COLO668 (cell line): ENCODE measurements around the gene IDH3G.
"Not testable (repeated sequence)": the region's sequence is repeated elsewhere in the genome, so short reads cannot be mapped to it uniquely, and the experiment has no call there.

Experiments
- DNase-seq: peaks from one replicate; lab custom pipeline; 2025; ENCODE audit not compliant: unreplicated experiment; lab: John Stamatoyannopoulos, UW

IDH3G gene

DNA sequence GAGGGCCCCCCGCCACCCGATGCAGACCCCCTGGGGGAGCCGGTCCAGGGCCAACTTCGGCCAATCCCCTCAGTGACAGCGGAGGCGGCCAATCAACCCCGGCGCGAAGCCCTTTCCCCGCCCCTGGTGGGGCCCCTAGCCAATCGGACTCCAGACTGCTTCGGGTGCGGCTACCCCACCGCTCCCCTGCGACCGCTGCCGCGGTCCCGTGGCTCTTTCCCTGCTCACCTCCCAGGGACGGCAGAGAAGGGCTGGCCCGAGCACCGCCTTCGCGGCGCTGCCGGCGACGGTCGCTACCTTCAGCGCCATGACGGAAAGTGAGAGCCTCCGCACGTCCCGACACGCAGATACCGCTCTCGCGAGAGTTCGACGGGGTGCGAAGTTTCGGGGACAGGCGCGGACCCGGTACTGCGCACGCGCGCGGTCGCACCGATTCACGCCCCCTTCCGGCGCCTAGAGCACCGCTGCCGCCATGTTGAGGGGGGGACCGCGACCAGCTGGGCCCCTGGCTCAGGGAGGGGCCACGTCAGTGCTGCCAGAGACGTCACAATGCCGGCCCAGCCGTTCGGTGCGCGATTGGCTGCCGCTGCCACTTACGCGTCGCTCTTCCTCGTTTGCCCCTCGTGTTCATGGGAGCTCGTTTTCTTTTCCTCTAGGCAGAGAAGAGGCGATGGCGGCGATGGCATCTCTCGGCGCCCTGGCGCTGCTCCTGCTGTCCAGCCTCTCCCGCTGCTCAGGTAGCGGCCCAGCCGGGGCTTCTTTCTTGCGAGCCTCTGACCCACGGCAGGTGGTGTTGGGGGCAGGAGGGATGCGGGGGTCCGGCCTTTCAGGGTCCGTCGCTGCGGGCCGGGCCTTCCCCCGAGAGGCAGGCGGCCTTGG is at the start of gene IDH3G, which contains the start of gene SSR4:
Gene IDH3G, minus strand, starts transcription at position 358 of the 879 bp plus-strand sequence. Its CDS starts 49 bp downstream, at position 309.
Gene SSR4, plus strand, starts transcription at position 651 of the 879 bp plus-strand sequence. Its CDS starts 20 bp downstream, at position 671.
- DNase-seq: peak; percentile 98

- no peak for DNase-seq
These were observed 42.7 kb upstream of the IDH3G start for GRCh38 chrX:153836921-153837320.

DNA sequence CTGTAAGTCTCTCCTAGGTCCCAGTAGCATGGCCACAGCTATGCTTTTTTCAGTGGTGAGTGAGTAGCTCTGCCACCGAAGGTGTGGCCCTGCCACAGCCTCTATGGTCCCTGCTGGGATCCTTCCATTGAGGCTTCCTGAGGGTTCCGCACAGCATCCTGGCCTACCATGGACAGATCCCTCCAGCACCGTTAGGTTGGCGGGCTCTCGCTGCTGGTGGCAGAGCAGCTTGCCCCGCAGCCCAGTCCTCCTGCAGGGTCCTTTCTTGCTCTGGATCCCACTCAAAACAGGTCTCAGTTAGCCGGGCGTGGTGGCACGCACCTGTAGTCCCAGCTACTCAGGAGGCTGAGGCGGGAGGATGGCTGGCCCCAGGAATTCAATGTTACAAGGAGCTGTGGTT is 38.6 kb upstream of the IDH3G start:
- DNase-seq: no peak

- no peak for DNase-seq
These were observed 37.4 kb upstream of the IDH3G start for GRCh38 chrX:153831429-153832150.

GRCh38 chrX:153830640-153831428 is 36.7 kb upstream of the IDH3G start:
- DNase-seq: peak; percentile 42

DNA sequence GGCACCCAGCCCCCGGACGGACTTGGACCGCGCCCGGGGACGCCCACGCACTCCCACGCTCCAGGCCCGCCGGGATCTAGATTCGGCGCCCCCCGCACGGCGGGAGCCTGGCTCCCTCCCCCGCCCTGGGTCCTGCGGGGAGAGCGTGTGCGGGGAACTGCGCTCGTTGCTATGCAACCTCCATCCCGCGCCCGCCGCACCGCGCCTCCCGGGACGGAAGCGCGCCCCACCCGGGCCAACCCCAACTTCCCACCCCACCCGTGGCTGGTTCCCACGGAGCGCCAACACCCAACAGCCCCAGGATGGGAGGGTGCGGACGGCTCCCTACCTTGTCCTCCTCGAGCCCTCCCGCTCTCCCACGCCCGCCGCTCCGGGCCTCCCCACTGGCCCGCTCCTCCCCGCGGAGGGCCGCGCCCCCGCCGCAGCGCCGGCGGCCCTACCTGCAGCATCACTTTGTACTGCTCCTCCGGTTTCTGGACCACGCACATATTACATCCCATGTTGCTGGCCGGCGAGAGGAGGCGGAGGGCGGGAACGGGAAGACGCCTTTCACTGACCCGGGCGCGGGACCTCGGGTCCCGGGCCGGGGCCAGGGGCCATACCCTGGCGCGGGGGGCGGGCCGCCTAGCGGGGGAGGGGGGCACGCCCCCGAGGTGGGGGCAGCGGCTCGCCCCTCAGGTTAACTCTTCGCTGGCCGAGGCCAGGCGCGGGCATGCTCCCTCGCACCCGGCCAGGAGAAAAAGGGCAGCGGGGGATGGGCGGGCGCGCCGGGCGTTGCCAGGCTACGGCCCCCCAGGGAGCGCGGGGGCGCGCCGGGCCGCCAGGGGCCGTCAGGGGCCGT is 35.8 kb upstream of the IDH3G start, which contains the start of gene PDZD4:
Gene PDZD4, minus strand, starts transcription at position 746 of the 841 bp plus-strand sequence. Its CDS starts 246 bp downstream, at position 500.
- peak; percentile 42 for DNase-seq

DNA sequence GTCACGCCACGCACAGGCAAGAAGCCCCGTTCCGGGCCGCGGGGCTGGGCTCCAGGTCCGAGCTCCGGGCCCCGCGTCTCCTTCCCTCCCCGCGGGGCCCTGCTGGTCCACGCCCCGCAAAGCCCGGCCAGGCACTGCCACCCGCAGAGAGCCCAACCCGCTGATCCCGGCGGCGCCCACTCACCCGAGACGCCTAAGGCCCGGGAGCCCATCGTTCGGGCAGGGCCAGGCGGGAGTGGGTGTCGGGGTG is 35.3 kb upstream of the IDH3G start:
- DNase-seq: no peak

DNA sequence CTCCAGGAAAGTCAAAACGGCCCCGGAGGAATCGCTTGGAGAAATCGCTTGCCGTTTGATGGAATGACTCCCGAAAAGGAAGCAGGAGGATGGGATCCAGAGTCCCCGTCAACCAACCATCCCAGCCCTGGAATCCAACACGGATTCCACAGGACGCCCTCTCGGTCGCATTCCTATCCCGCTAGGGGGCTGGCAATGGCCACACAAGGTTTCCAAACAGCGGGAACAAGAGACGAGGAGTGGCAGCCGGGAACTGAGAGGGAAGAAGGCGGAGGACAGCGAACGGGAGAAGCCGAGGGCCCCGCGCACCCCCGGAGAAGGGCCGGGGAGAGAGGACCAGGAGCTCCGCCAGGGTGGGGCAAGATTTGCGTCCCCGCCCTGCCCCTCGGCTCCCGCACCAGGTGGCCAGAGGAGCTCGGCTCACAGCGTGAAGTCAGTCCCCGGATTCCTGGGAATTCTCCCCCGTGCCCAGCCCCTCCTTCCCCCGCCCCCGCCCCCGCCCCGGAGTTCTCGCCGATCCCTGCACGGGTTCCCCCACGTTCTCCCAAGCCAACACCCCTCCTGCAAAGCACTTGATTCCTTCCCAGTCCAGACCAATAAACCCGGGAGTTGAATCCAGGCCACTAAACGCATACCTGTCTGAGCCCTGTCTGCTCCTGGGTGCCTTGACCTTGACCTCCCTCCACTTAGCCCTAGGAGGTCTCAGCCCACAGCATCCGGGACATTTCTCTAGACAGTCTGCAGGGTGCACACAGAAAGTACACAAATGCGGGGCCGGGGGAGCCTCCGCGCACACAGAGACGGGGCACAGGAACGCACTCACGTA is 34.8 kb upstream of the IDH3G start:
- no peak for DNase-seq

- no peak for DNase-seq
These were observed 34.1 kb upstream of the IDH3G start for GRCh38 chrX:153828308-153828707.

GRCh38 chrX:153827903-153828302 is 33.7 kb upstream of the IDH3G start:
- no peak for DNase-seq

GRCh38 chrX:153827016-153827415 is 32.8 kb upstream of the IDH3G start:
- DNase-seq: no peak

DNA sequence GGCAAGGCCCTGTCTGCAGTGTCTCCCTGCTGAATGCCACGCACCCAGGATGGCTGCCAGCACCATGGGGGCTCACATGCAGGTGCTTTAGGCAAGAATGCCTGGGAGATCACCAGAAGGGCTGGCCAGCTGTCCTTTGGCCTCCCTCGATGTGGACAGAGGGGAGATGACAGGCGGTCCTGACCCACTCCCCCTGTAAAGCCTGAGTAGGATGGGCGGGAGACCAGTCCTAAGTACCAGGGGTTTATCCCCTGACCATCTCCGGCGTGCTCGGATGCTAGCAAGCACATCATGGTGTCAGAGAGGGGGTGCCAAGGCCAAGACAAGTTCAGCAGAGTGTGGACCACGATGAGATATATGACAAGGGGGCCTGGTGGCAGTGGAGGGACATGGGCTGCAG is 30.9 kb upstream of the IDH3G start:
- DNase-seq: no peak

- no peak for DNase-seq
These were observed 30.2 kb upstream of the IDH3G start for GRCh38 chrX:153824348-153824747.

GRCh38 chrX:153821066-153821465 is 26.9 kb upstream of the IDH3G start:
- no peak for DNase-seq

DNA sequence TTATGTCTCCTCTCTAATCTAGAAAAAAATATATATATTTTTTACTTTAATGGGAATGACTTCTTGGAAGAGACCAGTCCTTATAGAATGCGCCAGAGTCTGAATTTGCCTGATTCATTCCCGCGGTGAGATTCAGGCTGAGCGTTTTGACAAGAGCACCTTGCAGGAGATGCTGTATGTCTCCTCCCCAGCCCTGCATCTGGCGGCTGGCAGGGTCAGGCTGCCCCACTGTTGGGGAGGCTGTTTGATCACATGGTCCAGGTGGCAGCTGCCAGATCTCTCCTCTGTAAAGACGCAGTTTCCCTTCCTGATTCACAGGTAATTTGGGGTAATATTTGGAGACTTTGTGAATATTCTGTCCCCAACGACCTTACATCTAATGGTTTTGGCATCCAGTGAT is 26.4 kb upstream of the IDH3G start:
- no peak for DNase-seq

GRCh38 chrX:153819384-153820040 is 25.3 kb upstream of the IDH3G start:
- DNase-seq: no peak

DNA sequence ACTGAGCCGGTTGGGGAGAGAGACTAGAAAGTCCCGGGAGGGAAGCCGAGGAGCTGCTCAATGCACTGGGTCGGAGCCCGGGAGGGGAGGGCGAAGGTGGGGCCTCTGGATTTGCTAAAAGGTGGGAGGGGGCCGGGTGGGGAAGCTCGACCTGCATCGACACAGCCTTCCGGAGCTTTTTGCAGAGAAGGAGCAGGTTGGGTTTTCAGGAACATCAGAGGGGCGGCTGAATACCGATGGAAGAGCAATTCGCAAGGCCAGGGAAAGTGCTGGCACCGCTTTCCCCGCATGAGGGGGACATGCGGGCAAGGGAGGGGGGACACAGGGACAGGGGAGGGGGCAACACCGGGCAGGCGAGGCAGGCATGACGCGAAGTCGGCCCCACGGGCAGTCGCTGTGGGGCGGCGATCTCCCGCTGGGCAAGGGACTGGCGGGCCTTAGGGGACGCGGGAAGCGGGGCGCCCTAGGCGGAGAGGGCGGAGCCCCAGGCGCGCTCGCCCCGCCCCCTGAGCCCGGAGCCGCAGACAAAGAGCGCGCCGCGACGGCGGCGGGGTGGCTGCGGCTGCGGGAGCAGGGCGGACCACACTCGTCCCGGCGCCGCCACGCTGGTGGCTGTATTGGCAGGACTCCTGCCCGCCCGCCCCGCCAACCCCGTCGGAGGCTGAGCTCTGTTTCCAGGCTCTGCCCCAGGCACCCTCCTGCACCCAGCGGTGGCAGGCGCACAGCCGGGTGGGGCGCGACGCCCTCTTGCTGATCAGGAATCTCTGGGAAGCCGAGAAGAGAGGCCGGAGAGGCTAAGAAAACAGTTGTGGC is 24.6 kb upstream of the IDH3G start:
- DNase-seq: peak; percentile 64

DNA sequence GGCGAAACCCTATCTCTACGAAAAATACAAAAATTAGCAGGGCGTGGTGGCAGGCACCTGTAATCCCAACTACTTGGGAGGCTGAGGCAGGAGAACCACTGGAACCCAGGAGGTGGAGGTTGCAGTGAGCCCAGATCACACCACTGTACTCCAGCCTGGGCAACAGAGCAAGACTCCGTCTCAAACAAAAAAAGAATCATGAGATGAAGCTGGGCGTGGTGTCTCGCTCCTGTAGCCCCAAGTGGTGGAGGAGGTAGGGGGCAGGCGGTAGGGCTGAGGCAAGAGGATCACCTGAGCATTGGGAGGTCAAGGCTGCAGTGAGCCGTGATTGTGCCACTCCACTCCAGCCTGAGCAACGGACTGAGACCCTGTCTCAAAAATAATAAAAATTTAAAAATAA is 23.9 kb upstream of the IDH3G start:
- not testable (repeated sequence) for DNase-seq
